HepG2 (cell line): Measurements from ENCODE around the gene CNMD. TPM values are rescaled to one million over a fixed set of nuclear protein-coding genes. Genes with fewer than 3 reads are reported as not detected.
"Not testable (repeated sequence)": the region's sequence is repeated elsewhere in the genome, so short reads cannot be mapped to it uniquely, and the experiment has no call there.

Source experiments
- ATAC-seq: fragments of 200-7000 bp; cut with Tn5 transposase; 3 replicates; pipeline ENCODE4 v1.9.1; 2020; ENCODE audit warnings: mild to moderate bottlenecking, moderate library complexity
- BruUV-seq: library from RNA; stranded (reverse); fragments of 400-500 nt; replicated peaks from 2 replicates; lab custom pipeline; 2021; lab: Mats Ljungman, UMichigan
- CTCF ChIA-PET: fragments of 300-600 bp; formaldehyde crosslinking; extraction: SDS; loops from one replicate; lab custom pipeline; 2021; ENCODE audit warnings: low total read pairs, inconsistent platforms, low intra/inter-chr PET ratio; lab: Yijun Ruan, JAX
- POLR2A ChIA-PET: fragments of 350-600 bp; sonication (Branson Sonifier 250); formaldehyde crosslinking; loops from one replicate; lab custom pipeline; 2020; ENCODE audit warnings: antibody characterized with exemption, inconsistent platforms; lab: Yijun Ruan, JAX
- DNase-seq: peaks from one replicate; pipeline ENCODE4 v3.0.0-alpha.2; 2015; ENCODE audit warnings: low spot score
- FAIRE-seq: peaks from 3 replicates; lab custom pipeline; 2011; peaks lifted over from hg19 to GRCh38; lab: Jason Lieb, UNC
- H2AFZ ChIP-seq: one replicate; pipeline ENCODE4 v1.6.1; 2011; ENCODE audit warnings: low read length, inconsistent platforms
- H3K27ac ChIP-seq: fragments of 300-600 bp; 3 replicates; pipeline ENCODE4 v1.8.0; 2011; ENCODE audit warnings: mixed run types, mild to moderate bottlenecking, mixed read lengths, low read length, inconsistent platforms; ENCODE audit not compliant: insufficient read depth; ENCODE audit errors: extremely low read length
- H3K27me3 ChIP-seq, 2 experiments: fragments of 200-600 bp in 1 of 2; 2 replicates in 1 of 2; 3 replicates in 1 of 2; pipeline versions ENCODE4 v1.6.0 to v1.8.0; 2011; ENCODE audit warnings: low read length in 2 of 2, mild to moderate bottlenecking in 2 of 2, moderate library complexity in 2 of 2, inconsistent platforms in 1 of 2; ENCODE audit not compliant: insufficient read depth in 2 of 2, control insufficient read depth in 1 of 2
- H3K36me3 ChIP-seq, 2 experiments: fragments of 200-600 bp in 1 of 2; replicated peaks in 1 of 2; 2 replicates in 1 of 2; 3 replicates in 1 of 2; pipeline versions ENCODE4 v1.5.1 to v1.8.0; 2011; ENCODE audit warnings: low read length in 2 of 2, inconsistent platforms in 1 of 2; ENCODE audit not compliant: insufficient read depth in 2 of 2, control insufficient read depth in 1 of 2
- H3K4me1 ChIP-seq: 2 replicates; pipeline ENCODE4 v1.5.1; 2012; ENCODE audit warnings: low read length, inconsistent platforms; ENCODE audit not compliant: insufficient read depth
- H3K4me2 ChIP-seq: 2 replicates; pipeline ENCODE4 v1.6.0; 2011; ENCODE audit warnings: low read depth, low read length, inconsistent platforms
- H3K4me3 ChIP-seq, 3 experiments: fragments of 200-600 bp in 1 of 3; sonication (generic), shearing (Covaris generic) in 1 of 3; replicated peaks in 1 of 3; 2 replicates each; pipeline ENCODE4 v1.5.1; 2011 to 2016; ENCODE audit warnings: low read length in 3 of 3, inconsistent platforms in 2 of 3, low read depth in 2 of 3, mild to moderate bottlenecking in 2 of 3, control low read depth in 1 of 3, mixed read lengths in 1 of 3; ENCODE audit not compliant: insufficient read depth in 1 of 3
- H3K79me2 ChIP-seq: one replicate; pipeline ENCODE4 v1.6.1; 2011; ENCODE audit warnings: low read length, inconsistent platforms; ENCODE audit not compliant: insufficient read depth
- H3K9ac ChIP-seq: 2 replicates; pipeline ENCODE4 v1.6.0; 2011; ENCODE audit warnings: mild to moderate bottlenecking, low read depth, low read length, inconsistent platforms; ENCODE audit not compliant: insufficient read depth
- H3K9me3 ChIP-seq: 2 replicates; pipeline ENCODE4 v1.5.1; 2012; ENCODE audit warnings: mild to moderate bottlenecking, low read length
- H4K20me1 ChIP-seq: 2 replicates; pipeline ENCODE4 v1.6.0; 2011; ENCODE audit warnings: inconsistent platforms, mild to moderate bottlenecking, low read length, moderate library complexity; ENCODE audit not compliant: insufficient read depth
- ETV6 ChIP-seq: sonication (generic); formaldehyde crosslinking; conservative IDR thresholded peaks from 2 replicates; pipeline ENCODE4 v1.4.0; 2020; ENCODE audit warnings: missing genetic modification reagents
- GTF3A ChIP-seq: sonication (generic); formaldehyde crosslinking; conservative IDR thresholded peaks from 2 replicates; pipeline ENCODE4 v1.4.0; 2020; ENCODE audit warnings: mild to moderate bottlenecking, missing genetic modification reagents
- HOXA7 ChIP-seq: sonication (generic); formaldehyde crosslinking; IDR thresholded peaks from 2 replicates; pipeline ENCODE4 v1.8.1; 2022; ENCODE audit warnings: mild to moderate bottlenecking, missing genetic modification reagents, moderate library complexity
- NONO ChIP-seq, 2 experiments: fragments of 450-650 bp in 1 of 2; sonication (generic) in 1 of 2; formaldehyde crosslinking in 1 of 2; IDR thresholded peaks in 1 of 2; conservative IDR thresholded peaks in 1 of 2; 2 replicates each; pipeline versions ENCODE4 v1.6.1 to v1.8.0; 2017 to 2022; ENCODE audit warnings: mild to moderate bottlenecking in 1 of 2, missing genetic modification reagents in 1 of 2, moderate library complexity in 1 of 2
- PRMT3 ChIP-seq: sonication (generic); formaldehyde crosslinking; IDR thresholded peaks from 2 replicates; pipeline ENCODE4 v1.8.1; 2022; ENCODE audit warnings: low read depth, mild to moderate bottlenecking, moderate library complexity, missing genetic modification reagents, borderline replicate concordance
- RBM22 ChIP-seq: fragments of 200-400 bp; formaldehyde crosslinking; optimal IDR thresholded peaks from 2 replicates; pipeline ENCODE3; 2017; ENCODE audit warnings: mild to moderate bottlenecking, low read length, moderate library complexity
- YEATS4 ChIP-seq: sonication (generic); formaldehyde crosslinking; IDR thresholded peaks from 2 replicates; pipeline ENCODE4 v1.4.0; 2020; ENCODE audit warnings: missing genetic modification reagents, borderline replicate concordance
- ZNF17 ChIP-seq: sonication (generic); formaldehyde crosslinking; IDR thresholded peaks from 2 replicates; pipeline ENCODE4 v1.5.0; 2020; ENCODE audit warnings: mild to moderate bottlenecking, missing genetic modification reagents
- ZNF510 ChIP-seq: sonication (generic); formaldehyde crosslinking; IDR thresholded peaks from 2 replicates; pipeline ENCODE4 v1.4.0; 2020; ENCODE audit warnings: low read depth, mild to moderate bottlenecking, missing genetic modification reagents
- ZNF615 ChIP-seq: sonication (generic); formaldehyde crosslinking; IDR thresholded peaks from 2 replicates; pipeline ENCODE4 v1.5.0; 2020; ENCODE audit warnings: mild to moderate bottlenecking, missing genetic modification reagents, borderline replicate concordance
- ZSCAN31 ChIP-seq: sonication (generic); formaldehyde crosslinking; IDR thresholded peaks from 2 replicates; pipeline ENCODE4 v1.5.0; 2020; ENCODE audit warnings: low read depth, mild to moderate bottlenecking, missing genetic modification reagents
- WGBS: methylation state at CpG from one replicate; pipeline ENCODE4 v1.1.6; 2017; ENCODE audit warnings: low lambda C conversion rate; 5-methylcytosine and 5-hydroxymethylcytosine counted together
- in situ Hi-C: cut with HindIII; loops from 2 replicates; pipeline ENCODE4 v1.10.0; 2017; ENCODE audit warnings: low pct_unique_long_range_greater_than_20kb; ENCODE audit not compliant: extremely low pct_ligation_motif_present
- intact Hi-C: fragments of 100-400 bp; cut with micrococcal nuclease; formaldehyde crosslinking; loops from one replicate; pipeline ENCODE4 v1.10.0; 2022; ENCODE audit not compliant: unreplicated experiment
- polyA plus RNA-seq, 8 experiments: library from polyadenylated mRNA; depleted of rRNA in 3 of 8; stranded (reverse) in 7 of 8; unstranded in 1 of 8; fragments of >200 nt; fragmentation: Illumina TruSeq in 4 of 8; extraction: Trizol in 4 of 8; gene quantifications; 2 replicates each; pipeline versions ENCODE4 v1.2.1 to v1.2.3, GENCODE V29; 2011 to 2016; ENCODE audit warnings: low read depth in 4 of 8, missing spikeins in 1 of 8, mixed read lengths in 1 of 8; ENCODE audit not compliant: insufficient read depth in 1 of 8
- total RNA-seq, 5 experiments: library from RNA; depleted of rRNA; stranded (reverse); fragments of >200 nt; fragmentation: Illumina TruSeq; extraction: Trizol; gene quantifications; 2 replicates each; pipeline ENCODE4 v1.2.3, GENCODE V29; 2016; ENCODE audit warnings: low read depth in 1 of 5
- TF ChIP-seq, protein P1 (sequence below): sonication (generic); formaldehyde crosslinking; IDR thresholded peaks from 2 replicates; pipeline ENCODE4 v1.4.0; 2020; ENCODE audit warnings: low read depth, mild to moderate bottlenecking, missing genetic modification reagents
- TF ChIP-seq, protein P2 (sequence below): sonication (generic); formaldehyde crosslinking; IDR thresholded peaks from 2 replicates; pipeline ENCODE4 v1.8.0; 2022; ENCODE audit warnings: missing genetic modification reagents, mild to moderate bottlenecking, moderate library complexity, borderline replicate concordance
- TF ChIP-seq, protein P3 (sequence below): sonication (generic); formaldehyde crosslinking; IDR thresholded peaks from 2 replicates; pipeline ENCODE4 v1.4.0; 2020; ENCODE audit warnings: mild to moderate bottlenecking, missing genetic modification reagents

Gene CNMD
- total and polyA plus RNA-seq, 2 of the 13 experiments (the other 11 are each of a cell fraction or from before 2014, with no cell fraction given), result not detected

DNA sequence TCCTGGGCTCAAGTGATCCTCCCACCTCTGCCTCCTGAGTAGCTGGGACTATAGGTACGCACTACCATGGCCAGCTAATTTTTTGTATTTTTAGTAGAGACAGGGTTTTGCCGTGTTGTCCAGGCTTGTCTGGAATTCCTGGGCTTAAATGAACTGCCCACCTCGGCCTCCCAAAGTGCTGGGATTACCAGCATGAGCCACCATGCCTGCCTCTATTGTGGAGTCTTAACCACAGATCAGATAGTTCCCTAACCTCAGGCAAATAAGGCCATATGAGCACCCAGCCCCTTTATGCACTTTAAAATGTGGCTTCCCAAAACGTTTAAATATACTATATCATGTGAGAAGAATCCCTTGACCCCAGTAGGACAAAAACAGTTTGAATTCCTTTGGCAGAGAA is 16.4 kb downstream of the CNMD start:
- TF ChIP-seq ZSCAN31 (CRISPR knock-in tag), result no peak
- no peak for TF ChIP-seq HOXA7 (CRISPR knock-in tag)
- TF ChIP-seq ZNF17 (CRISPR knock-in tag), result no peak
- TF ChIP-seq ETV6, result no peak
- no peak for TF ChIP-seq YEATS4
- TF ChIP-seq, protein P1, sequence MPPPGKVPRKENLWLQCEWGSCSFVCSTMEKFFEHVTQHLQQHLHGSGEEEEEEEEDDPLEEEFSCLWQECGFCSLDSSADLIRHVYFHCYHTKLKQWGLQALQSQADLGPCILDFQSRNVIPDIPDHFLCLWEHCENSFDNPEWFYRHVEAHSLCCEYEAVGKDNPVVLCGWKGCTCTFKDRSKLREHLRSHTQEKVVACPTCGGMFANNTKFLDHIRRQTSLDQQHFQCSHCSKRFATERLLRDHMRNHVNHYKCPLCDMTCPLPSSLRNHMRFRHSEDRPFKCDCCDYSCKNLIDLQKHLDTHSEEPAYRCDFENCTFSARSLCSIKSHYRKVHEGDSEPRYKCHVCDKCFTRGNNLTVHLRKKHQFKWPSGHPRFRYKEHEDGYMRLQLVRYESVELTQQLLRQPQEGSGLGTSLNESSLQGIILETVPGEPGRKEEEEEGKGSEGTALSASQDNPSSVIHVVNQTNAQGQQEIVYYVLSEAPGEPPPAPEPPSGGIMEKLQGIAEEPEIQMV (CRISPR knock-in tag), result no peak
- TF ChIP-seq, protein P2, sequence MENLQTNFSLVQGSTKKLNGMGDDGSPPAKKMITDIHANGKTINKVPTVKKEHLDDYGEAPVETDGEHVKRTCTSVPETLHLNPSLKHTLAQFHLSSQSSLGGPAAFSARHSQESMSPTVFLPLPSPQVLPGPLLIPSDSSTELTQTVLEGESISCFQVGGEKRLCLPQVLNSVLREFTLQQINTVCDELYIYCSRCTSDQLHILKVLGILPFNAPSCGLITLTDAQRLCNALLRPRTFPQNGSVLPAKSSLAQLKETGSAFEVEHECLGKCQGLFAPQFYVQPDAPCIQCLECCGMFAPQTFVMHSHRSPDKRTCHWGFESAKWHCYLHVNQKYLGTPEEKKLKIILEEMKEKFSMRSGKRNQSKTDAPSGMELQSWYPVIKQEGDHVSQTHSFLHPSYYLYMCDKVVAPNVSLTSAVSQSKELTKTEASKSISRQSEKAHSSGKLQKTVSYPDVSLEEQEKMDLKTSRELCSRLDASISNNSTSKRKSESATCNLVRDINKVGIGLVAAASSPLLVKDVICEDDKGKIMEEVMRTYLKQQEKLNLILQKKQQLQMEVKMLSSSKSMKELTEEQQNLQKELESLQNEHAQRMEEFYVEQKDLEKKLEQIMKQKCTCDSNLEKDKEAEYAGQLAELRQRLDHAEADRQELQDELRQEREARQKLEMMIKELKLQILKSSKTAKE (CRISPR knock-in tag), result no peak
- no peak for TF ChIP-seq PRMT3
- TF ChIP-seq GTF3A, result no peak
- TF ChIP-seq NONO (IDR thresholded peaks at IDR 0.05), result no peak
- no peak for TF ChIP-seq NONO (CRISPR knock-in tag; conservative IDR thresholded peaks at IDR 0.05)
- TF ChIP-seq RBM22, result no peak
- TF ChIP-seq ZNF510, result no peak
- TF ChIP-seq, protein P3, sequence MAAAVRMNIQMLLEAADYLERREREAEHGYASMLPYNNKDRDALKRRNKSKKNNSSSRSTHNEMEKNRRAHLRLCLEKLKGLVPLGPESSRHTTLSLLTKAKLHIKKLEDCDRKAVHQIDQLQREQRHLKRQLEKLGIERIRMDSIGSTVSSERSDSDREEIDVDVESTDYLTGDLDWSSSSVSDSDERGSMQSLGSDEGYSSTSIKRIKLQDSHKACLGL (CRISPR knock-in tag), result no peak
- no peak for TF ChIP-seq ZNF615
- H3K27ac ChIP-seq, result no peak overlapping the region
- WGBS, result 11% methylated on average over 4 of the region's 4 CpGs
- FAIRE-seq (no peak), DNase-seq (no peak), ATAC-seq (no peak)
- ChIA-PET POLR2A (no interaction called here), CTCF (no interaction called here)
- no TSS peak for BruUV-seq
- in situ Hi-C loops (no loop called here), intact Hi-C loops (no loop called here)
- H3K4me3 ChIP-seq, result no peak overlapping the region
- H3K9ac ChIP-seq, result no peak overlapping the region
- H3K36me3 ChIP-seq, result no peaks in the 10 kb centered on the region
- H3K27me3 ChIP-seq, result peaks cover 0 to 1% of the 10 kb centered on the region in 2 experiments; a peak in 1 of 5 replicates
- no peak overlapping the region for H2AFZ ChIP-seq
- no peaks in the 10 kb centered on the region for H3K4me1 ChIP-seq
- no peaks in the 10 kb centered on the region for H3K79me2 ChIP-seq
- H4K20me1 ChIP-seq, result no peaks in the 10 kb centered on the region
- H3K4me2 ChIP-seq, result no peak overlapping the region
- no peaks in the 10 kb centered on the region for H3K9me3 ChIP-seq

DNA sequence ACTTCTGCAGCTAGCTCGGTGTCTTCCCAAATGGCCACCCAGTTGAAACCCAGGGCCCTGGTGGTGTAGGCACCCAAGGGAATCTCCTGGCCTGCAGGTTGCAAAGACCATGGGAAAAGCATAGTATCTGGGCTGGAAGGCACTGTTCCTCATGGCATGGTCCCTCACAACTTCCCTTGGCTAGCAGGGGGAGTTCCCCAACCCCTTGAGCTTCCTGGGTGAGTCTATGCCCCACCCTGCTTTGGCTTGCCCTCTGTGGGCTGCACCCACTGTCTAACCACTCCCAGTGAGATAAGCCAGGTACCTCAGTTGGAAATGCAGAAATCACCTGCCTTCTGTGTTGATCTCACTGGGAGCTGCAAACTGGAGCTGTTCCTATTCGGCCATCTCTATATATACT is 18.3 kb downstream of the CNMD start:
- H3K9me3 ChIP-seq, DNase-seq, FAIRE-seq, BruUV-seq, H4K20me1 ChIP-seq, H3K27ac ChIP-seq, H3K4me3 ChIP-seq, H3K79me2 ChIP-seq, in situ Hi-C loops, POLR2A ChIA-PET, H3K27me3 ChIP-seq, ATAC-seq, H3K4me2 ChIP-seq, intact Hi-C loops, H3K4me1 ChIP-seq, H3K9ac ChIP-seq, H2AFZ ChIP-seq, CTCF ChIA-PET, H3K36me3 ChIP-seq: not testable (repeated sequence)
- 59% methylated on average over 1 of the region's 2 CpGs for WGBS
